Fibroblast of the aortic adventitia (primary cell): Measurements from ENCODE around the gene FSTL4. TPM values are rescaled to one million over a fixed set of nuclear protein-coding genes. Genes with fewer than 3 reads are reported as not detected.

Experiments used
- DNase-seq: peaks from one replicate; pipeline ENCODE4 v3.0.0-alpha.2; 2010; ENCODE audit warnings: low read depth
- H3K4me3 ChIP-seq: 2 replicates; pipeline ENCODE4 v1.5.1; 2011; ENCODE audit warnings: low read depth, mild to moderate bottlenecking, control low read depth, low read length, moderate library complexity
- CTCF ChIP-seq: IDR thresholded peaks from 2 replicates; pipeline ENCODE4 v1.5.1; 2011; ENCODE audit warnings: mild to moderate bottlenecking, low read length, control low read depth, inconsistent platforms; ENCODE audit not compliant: insufficient read depth
- total RNA-seq: library from RNA; depleted of rRNA; stranded (reverse); fragments of >200 nt; gene quantifications from 2 replicates; pipeline ENCODE4 v1.2.3, GENCODE V29; 2012; ENCODE audit warnings: low replicate concordance

FSTL4 gene
- total RNA-seq, 1 donor = not detected

- H3K4me3 ChIP-seq = no peak overlapping the region
- TF ChIP-seq CTCF = no peak
- DNase-seq = no peak
Observed at GRCh38 chr5:133638436-133638835, 26.1 kb upstream of the FSTL4 start.

- DNase-seq = no peak
- no peak for TF ChIP-seq CTCF
- H3K4me3 ChIP-seq = no peak overlapping the region
Observed at GRCh38 chr5:133637206-133637605, 24.9 kb upstream of the FSTL4 start.

GRCh38 chr5:133635051-133635450, 22.7 kb upstream of the FSTL4 start:
- no peak for TF ChIP-seq CTCF
- DNase-seq = no peak
- no peak overlapping the region for H3K4me3 ChIP-seq

- H3K4me3 ChIP-seq = no peak overlapping the region
- no peak for DNase-seq
- no peak for TF ChIP-seq CTCF
Observed at GRCh38 chr5:133627180-133627579, 14.8 kb upstream of the FSTL4 start.

GRCh38 chr5:133624316-133624715, 12.0 kb upstream of the FSTL4 start:
- H3K4me3 ChIP-seq = no peak overlapping the region
- TF ChIP-seq CTCF = no peak
- no peak for DNase-seq

GRCh38 chr5:133618141-133618540, 5.8 kb upstream of the FSTL4 start:
- TF ChIP-seq CTCF = no peak

GRCh38 chr5:133613743-133614142, 1.4 kb upstream of the FSTL4 start:
- H3K4me3 ChIP-seq = no peak overlapping the region
- no peak for TF ChIP-seq CTCF
- DNase-seq = no peak

More at GRCh38 chr5:133618141-133618540, 5.8 kb upstream of the FSTL4 start:
- H3K4me3 ChIP-seq = no peak overlapping the region
- DNase-seq = no peak
